Activated naive CD4-positive, alpha-beta T cell treated with anti-CD3 and anti-CD28 coated beads, Interleukin-2, amount 50 U/mL, for 24 hours (primary cell): ENCODE data around the gene DNMBP.
"Not testable (repeated sequence)": the region's sequence is repeated elsewhere in the genome, so short reads cannot be mapped to it uniquely, and the experiment has no call there.

Source experiments
- H3K27ac Mint-ChIP-seq: one replicate; pipeline ENCODE4 v1.8.0; 2021; ENCODE audit warnings: mild to moderate bottlenecking, mixed read lengths
- H3K27me3 Mint-ChIP-seq: one replicate; pipeline ENCODE4 v1.8.0; 2021; ENCODE audit warnings: mixed read lengths
- H3K36me3 Mint-ChIP-seq: one replicate; pipeline ENCODE4 v1.8.0; 2021; ENCODE audit warnings: mixed read lengths
- H3K4me1 Mint-ChIP-seq: one replicate; pipeline ENCODE4 v1.8.0; 2021; ENCODE audit warnings: mixed read lengths
- H3K4me3 Mint-ChIP-seq: one replicate; pipeline ENCODE4 v1.8.0; 2021; ENCODE audit warnings: mild to moderate bottlenecking, mixed read lengths
- H3K9me3 Mint-ChIP-seq: one replicate; pipeline ENCODE4 v1.8.0; 2021; ENCODE audit warnings: mixed read lengths

Gene DNMBP

DNA sequence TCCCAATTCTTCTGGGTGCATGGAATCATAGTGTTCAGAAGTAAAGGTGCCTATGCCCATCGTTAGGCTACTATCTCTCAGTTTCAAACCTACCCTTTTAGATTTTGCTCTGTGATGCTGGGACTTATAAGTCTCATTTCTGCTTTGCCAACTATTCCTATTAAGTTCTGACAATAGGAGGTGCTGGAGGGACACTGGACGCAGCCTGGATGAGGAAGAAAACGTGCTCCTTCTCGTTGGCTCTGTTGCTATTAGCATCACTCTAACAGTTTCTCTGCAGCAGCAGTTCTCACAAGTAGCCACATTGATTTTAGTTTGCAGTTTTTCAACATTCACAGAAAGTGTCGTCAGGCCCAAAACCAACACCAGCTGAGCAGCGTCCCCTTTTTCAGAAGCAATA lies 154.9 kb downstream of the DNMBP start:
- Mint-ChIP-seq H3K27ac (no peak overlapping the region), H3K27me3 (peaks cover 2% of the 10 kb centered on the region), H3K36me3 (peaks cover 11% of the 10 kb centered on the region), H3K9me3 (no peaks in the 10 kb centered on the region), H3K4me3 (no peak overlapping the region), H3K4me1 (no peaks in the 10 kb centered on the region)

DNA sequence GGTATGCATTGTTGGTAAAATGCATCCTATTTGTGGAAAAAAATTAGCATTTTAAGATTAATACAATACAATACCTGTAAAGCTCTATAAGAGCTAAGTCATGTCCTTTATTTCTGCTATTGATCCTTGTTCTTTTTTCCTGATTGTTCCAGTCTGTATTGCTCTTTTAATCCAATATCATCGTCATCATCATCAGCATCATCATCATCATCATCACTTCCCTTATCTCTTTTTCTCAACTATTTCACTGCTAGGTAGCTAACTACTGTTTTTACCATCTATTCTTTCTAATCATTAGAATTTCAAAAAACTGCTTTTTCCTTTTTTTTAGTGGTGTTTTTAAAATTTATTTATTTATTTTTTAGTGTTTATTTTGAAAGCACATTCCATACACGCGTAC lies 156.1 kb downstream of the DNMBP start:
- no peak overlapping the region for H3K4me3 Mint-ChIP-seq
- H3K9me3 Mint-ChIP-seq: no peaks in the 10 kb centered on the region
- no peak overlapping the region for H3K27ac Mint-ChIP-seq
- no peaks in the 10 kb centered on the region for H3K4me1 Mint-ChIP-seq
- peaks cover 11% of the 10 kb centered on the region for H3K36me3 Mint-ChIP-seq
- H3K27me3 Mint-ChIP-seq: peaks cover 2% of the 10 kb centered on the region

DNA sequence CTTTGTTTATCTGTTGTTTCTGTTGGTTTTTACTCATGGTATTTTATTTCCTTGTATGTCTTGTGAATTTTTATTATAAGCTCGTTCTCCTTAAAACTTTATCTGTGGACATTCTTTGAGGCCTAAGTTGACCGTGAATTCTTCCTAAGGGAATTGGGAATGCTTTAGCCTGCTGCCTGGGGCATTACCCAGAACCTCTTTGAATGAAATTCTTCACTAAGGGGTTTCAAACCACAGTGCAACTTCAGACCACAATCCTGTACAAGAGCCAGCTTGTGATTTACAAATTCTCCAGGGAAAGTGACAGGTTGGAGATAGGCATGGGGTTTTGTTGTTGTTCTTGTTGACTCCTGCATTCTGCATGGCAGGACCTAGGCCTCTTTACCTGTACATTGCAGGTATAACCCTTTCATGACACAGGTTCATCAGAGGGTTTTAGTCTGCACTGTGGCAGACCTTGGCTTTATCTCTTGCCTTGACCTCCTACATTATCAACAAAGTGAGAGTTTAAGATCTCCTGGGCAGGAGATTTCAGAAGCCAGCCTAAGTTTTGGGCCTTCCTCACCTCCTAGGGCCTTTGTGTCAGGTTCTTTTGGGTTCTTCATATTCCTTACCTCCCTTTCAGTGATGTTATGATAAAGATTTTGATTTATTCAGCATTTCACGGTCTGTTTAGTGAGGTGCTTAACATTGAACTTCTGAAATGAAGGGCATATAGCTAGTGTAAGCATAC lies 157.1 kb downstream of the DNMBP start:
- H3K36me3 Mint-ChIP-seq: peaks cover 11% of the 10 kb centered on the region
- H3K27me3 Mint-ChIP-seq: peaks cover under 1% of the 10 kb centered on the region
- no peak overlapping the region for H3K4me3 Mint-ChIP-seq
- no peaks in the 10 kb centered on the region for H3K9me3 Mint-ChIP-seq
- no peaks in the 10 kb centered on the region for H3K4me1 Mint-ChIP-seq
- H3K27ac Mint-ChIP-seq: no peak overlapping the region

DNA sequence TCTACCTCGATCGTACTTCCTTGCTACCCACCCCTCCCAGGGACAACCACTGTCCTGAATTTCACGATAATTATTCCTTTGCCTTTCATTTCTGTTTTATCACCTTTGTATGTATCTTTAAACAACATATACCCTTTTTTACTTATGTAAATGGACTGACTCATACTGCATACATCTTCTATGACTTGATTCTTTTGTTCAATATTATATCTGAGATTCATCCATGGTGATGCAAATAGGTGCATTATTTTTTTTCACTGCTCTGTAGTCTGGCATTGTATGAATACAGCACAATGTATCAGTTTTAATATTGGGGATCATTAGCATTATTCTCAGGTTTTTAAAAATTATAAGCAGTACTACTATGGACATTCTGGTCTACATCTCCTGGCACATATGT lies 157.9 kb downstream of the DNMBP start:
- Mint-ChIP-seq H3K36me3 (peaks cover 11% of the 10 kb centered on the region), H3K27ac (no peak overlapping the region), H3K4me1 (no peaks in the 10 kb centered on the region), H3K27me3 (no peaks in the 10 kb centered on the region), H3K9me3 (no peaks in the 10 kb centered on the region), H3K4me3 (no peak overlapping the region)

DNA sequence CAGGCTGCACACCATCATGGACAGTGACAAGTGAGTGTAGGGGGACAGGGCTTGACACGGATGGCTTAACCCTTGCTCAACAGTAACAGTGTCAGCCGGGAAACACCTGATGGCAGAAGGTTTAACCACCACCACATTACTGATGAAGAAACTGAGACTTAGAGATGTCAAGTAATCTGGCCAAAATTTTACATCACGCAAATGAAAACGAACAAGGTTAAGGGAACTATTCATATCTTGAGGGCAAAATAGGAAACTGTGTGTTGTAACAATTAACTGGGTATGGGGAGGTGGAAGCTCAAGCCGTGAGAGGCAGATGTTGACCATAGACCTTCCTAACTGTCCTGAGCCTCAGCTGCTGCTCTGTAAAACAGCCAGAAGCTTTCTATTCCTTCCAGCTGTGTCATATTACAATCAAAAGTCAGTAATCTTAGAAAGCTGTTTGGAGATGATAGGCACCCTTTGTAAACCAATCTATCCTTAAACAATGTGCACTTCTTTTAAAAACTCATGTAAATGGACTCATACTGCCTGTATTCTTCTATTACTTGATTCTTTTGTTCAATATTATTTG lies 158.9 kb downstream of the DNMBP start:
- no peak overlapping the region for H3K27ac Mint-ChIP-seq

DNA sequence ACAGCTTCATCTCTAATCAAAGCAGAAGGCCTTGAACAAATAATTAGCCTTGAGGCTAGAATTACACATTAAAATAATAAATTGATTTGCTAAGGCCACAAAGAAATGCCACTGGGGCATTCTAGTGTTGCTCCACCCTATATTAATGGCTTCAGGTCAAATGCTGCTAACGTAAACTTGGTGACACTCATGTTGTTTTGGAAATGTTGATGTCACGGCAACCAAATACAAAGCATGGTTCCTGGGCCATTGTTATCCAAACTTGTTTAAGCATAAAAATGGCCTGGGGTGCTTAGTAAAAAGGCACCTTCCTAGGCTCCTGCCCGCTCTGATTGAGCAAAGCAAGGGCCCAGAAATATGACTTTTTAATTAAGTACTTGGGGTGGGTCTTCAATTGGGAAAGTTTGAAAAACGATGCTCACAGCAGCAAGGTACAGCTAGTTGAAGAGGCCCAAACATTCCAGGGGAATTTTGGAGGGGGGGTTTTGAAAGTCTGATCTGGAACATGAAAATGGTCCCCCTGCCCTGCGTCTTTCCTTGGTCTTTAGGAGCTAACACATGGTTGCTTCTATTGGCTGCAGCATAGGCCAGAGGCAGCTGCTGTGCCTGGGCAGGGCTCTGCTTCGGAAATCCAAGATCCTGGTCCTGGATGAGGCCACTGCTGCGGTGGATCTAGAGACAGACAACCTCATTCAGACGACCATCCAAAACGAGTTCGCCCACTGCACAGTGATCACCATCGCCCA lies 159.6 kb downstream of the DNMBP start:
- peaks cover 8% of the 10 kb centered on the region for H3K4me1 Mint-ChIP-seq
- H3K27ac Mint-ChIP-seq: no peak overlapping the region
- H3K27me3 Mint-ChIP-seq: no peaks in the 10 kb centered on the region
- no peaks in the 10 kb centered on the region for H3K9me3 Mint-ChIP-seq
- H3K36me3 Mint-ChIP-seq: peaks cover 11% of the 10 kb centered on the region
- no peak overlapping the region for H3K4me3 Mint-ChIP-seq

More for the DNA sequence above, 158.9 kb downstream of the DNMBP start:
- Mint-ChIP-seq H3K27me3 (no peaks in the 10 kb centered on the region), H3K4me1 (peaks cover 6% of the 10 kb centered on the region), H3K9me3 (no peaks in the 10 kb centered on the region), H3K4me3 (no peak overlapping the region), H3K36me3 (peaks cover 11% of the 10 kb centered on the region)

DNA sequence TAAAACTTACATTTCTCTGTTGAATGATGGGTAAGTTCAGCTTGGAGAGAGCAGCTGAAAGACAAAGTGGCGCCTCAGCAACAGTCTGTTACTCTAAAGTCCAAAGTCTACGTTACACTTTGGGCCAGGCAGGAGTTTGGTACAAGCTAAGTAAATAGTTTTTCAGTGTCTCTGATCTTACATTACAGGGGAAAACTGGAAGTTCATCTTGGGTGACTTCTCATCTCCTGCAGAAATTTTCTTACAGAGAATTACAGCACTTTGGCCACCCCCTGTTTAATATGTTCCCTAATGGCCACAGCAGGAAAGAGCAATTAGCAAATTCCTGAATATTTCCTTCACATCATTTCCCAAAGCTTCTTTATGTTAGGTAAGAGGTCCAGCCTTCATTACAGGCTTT lies 160.2 kb downstream of the DNMBP start:
- H3K4me1 Mint-ChIP-seq: peaks cover 8% of the 10 kb centered on the region
- H3K9me3 Mint-ChIP-seq: no peaks in the 10 kb centered on the region
- no peak overlapping the region for H3K27ac Mint-ChIP-seq
- H3K36me3 Mint-ChIP-seq: peaks cover 10% of the 10 kb centered on the region
- no peak overlapping the region for H3K4me3 Mint-ChIP-seq
- no peaks in the 10 kb centered on the region for H3K27me3 Mint-ChIP-seq

DNA sequence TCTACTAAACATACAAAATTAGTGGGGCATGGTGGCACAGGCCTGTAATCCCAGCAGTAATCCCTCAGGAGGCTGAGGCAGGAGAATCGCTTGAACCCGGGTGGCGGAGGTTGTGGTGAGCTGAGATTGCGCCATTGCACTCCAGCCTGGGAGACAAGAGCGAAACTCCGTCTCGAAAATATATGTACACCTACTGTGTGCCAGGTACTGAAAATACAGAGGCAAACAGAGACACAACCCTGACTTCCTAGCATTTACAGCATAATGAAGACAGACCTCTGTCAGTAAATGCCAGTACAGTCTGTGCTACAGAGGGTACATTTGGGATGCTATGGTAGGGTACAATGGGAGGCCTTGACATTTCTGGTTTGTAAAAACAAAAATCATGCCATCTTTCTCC lies 160.7 kb downstream of the DNMBP start:
- Mint-ChIP-seq H3K4me1 (peaks cover 8% of the 10 kb centered on the region), H3K27me3 (no peaks in the 10 kb centered on the region), H3K4me3 (no peak overlapping the region), H3K36me3 (peaks cover 10% of the 10 kb centered on the region), H3K9me3 (no peaks in the 10 kb centered on the region), H3K27ac (no peak overlapping the region)

DNA sequence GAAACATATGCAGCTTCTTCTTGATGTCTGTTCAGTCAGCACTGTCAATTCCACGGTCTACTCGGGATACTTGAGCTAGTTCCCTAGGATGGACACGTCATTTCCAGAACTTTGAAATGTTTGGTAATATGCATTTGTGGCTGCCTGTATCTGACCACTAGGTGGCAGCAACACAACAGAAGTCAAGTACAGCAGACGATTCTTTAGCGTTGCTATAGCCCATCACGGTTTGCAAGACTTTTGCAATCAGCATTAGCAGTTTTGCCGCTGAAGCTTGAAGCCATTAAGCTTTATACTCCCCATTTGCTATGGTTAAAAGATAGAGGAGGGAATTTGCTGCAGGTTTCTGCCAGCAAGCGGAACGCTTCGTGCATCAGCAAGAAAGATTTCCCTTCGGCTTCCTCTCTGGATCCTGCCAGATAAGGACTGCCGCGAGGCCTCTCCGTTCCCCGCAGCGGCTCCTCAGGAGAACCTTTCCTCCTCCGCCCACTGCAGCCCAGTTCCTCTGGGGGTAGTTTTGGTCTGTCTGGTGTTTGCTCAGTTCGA lies 163.8 kb downstream of the DNMBP start:
- Mint-ChIP-seq H3K27ac (no peak overlapping the region), H3K36me3 (peaks cover 2% of the 10 kb centered on the region), H3K9me3 (no peaks in the 10 kb centered on the region), H3K4me3 (no peak overlapping the region), H3K4me1 (peaks cover 8% of the 10 kb centered on the region), H3K27me3 (no peaks in the 10 kb centered on the region)

DNA sequence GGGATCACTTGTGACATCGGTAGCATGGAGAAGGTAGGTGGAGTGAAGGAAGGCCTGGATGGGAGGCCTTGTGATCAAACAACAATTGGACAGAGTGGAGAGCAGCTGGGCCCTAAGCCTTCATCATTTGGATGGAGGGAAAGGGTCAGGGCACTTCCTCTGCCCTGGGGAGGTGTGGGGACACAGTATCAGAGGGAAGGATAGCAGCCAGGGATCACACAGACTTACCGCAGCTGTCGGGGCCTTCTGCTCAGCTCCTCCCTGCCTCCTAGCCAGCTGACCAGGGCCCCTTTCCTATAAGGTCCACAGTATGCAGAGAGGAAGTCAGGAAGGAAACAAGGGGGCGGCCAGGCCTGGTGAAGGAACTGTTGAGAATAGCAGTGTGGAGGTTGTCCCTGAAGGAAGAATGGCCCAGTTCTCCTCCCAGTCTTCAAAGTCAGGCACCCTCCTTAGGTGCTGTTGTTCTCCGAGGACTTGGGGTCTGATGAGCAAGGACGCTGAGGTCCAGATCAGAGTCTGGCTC lies 165.3 kb downstream of the DNMBP start:
- Mint-ChIP-seq H3K36me3 (no peaks in the 10 kb centered on the region), H3K27me3 (no peaks in the 10 kb centered on the region), H3K9me3 (no peaks in the 10 kb centered on the region), H3K4me3 (no peak overlapping the region), H3K4me1 (peaks cover 8% of the 10 kb centered on the region), H3K27ac (no peak overlapping the region)

DNA sequence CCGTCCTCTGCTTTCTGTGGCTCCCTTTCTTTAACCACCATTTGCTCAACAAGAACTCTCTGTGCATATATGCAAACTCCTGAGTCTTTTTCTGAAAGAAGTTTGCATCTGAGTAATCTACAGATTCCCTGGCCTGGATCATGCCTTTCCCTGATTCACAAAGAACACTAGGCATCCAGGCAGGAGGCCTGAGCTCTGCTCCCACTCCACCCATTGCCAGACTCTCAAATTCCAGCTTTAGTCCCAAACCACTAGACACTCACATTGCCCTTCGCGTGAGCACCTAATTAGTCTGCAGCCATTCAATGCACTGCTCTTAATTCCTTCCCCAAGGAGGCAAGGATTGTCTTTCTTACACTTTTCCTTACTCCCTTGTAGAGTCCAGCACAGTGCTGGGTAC lies 166.4 kb downstream of the DNMBP start:
- Mint-ChIP-seq H3K27ac (no peak overlapping the region), H3K9me3 (no peaks in the 10 kb centered on the region), H3K4me1 (peaks cover 8% of the 10 kb centered on the region), H3K36me3 (no peaks in the 10 kb centered on the region), H3K4me3 (no peak overlapping the region), H3K27me3 (no peaks in the 10 kb centered on the region)

DNA sequence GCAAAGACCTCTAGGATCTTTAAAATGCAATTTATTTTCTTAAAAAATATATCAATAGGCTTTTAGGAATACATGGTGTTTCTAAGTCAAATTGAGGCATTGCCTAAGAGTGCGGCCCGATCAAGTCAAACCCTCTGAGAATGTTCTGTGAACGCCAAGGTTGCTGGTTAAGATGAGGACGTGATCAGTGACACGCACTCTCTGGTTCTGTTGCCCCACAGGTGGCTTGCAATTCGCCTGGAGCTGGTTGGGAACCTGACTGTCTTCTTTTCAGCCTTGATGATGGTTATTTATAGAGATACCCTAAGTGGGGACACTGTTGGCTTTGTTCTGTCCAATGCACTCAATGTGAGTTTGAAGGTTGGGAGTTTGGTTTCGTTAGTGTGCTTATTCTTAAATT lies 168.0 kb downstream of the DNMBP start:
- no peaks in the 10 kb centered on the region for H3K36me3 Mint-ChIP-seq
- H3K4me1 Mint-ChIP-seq: peaks cover 8% of the 10 kb centered on the region
- H3K9me3 Mint-ChIP-seq: no peaks in the 10 kb centered on the region
- H3K27me3 Mint-ChIP-seq: no peaks in the 10 kb centered on the region
- H3K4me3 Mint-ChIP-seq: no peak overlapping the region
- H3K27ac Mint-ChIP-seq: no peak overlapping the region

DNA sequence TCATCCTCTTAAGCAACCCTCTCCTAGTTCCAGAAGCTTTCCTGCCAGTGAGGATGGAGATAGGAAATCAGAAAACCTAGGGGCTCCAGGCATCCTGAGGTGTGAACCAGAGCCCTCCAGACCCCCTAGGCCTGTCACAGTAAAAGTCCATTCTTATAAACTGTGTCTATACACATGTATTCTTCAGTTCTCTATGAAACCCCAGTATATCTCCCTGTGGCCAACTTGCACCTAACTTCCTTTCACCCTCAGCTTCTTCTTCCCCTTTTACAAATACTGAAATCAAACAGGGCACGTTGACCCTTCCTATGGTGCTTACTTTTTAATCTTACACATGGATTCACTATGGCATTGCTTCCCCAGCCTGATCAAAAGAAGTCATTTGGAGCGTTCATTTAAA lies 168.9 kb downstream of the DNMBP start:
- not testable (repeated sequence) for H3K27me3 Mint-ChIP-seq, H3K27ac Mint-ChIP-seq, H3K36me3 Mint-ChIP-seq, H3K4me1 Mint-ChIP-seq, H3K4me3 Mint-ChIP-seq, H3K9me3 Mint-ChIP-seq

DNA sequence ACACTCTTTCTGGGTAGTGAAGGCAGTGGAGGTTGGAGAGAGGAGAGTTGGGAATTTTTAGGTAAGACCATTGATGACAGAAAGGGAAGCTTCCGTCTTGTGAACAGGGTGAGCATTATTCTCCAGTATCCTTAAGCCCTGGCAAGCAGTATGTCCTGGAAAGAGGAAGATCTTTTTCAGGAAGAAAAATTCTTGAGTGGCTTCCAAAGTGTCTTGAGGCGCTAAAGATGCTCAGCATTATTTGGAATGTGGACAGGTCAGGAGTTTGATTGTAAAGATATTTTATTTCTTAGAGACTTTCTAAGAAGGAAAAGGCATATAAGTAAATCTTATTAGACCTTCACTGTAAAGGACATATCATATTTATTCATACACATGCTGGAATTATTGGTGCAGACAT lies 173.0 kb downstream of the DNMBP start:
- H3K27me3 Mint-ChIP-seq: no peaks in the 10 kb centered on the region
- no peak overlapping the region for H3K4me3 Mint-ChIP-seq
- no peak overlapping the region for H3K27ac Mint-ChIP-seq
- H3K9me3 Mint-ChIP-seq: no peaks in the 10 kb centered on the region
- H3K4me1 Mint-ChIP-seq: no peaks in the 10 kb centered on the region
- no peaks in the 10 kb centered on the region for H3K36me3 Mint-ChIP-seq

DNA sequence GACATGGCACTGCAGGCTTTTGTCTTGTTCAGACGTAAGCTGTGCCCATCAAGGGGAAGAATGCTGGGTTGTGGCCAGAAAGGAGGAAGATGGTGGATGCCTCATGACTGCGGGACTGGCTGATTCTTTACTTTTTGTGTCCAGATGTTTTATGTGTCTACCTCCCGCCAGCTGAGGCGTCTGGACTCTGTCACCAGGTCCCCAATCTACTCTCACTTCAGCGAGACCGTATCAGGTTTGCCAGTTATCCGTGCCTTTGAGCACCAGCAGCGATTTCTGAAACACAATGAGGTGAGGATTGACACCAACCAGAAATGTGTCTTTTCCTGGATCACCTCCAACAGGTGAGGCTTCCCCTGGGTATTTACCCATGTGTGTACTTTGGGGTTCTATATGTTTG lies 173.8 kb downstream of the DNMBP start:
- Mint-ChIP-seq H3K4me1 (no peaks in the 10 kb centered on the region), H3K27me3 (no peaks in the 10 kb centered on the region), H3K27ac (no peak overlapping the region), H3K9me3 (no peaks in the 10 kb centered on the region), H3K36me3 (no peaks in the 10 kb centered on the region), H3K4me3 (no peak overlapping the region)

DNA sequence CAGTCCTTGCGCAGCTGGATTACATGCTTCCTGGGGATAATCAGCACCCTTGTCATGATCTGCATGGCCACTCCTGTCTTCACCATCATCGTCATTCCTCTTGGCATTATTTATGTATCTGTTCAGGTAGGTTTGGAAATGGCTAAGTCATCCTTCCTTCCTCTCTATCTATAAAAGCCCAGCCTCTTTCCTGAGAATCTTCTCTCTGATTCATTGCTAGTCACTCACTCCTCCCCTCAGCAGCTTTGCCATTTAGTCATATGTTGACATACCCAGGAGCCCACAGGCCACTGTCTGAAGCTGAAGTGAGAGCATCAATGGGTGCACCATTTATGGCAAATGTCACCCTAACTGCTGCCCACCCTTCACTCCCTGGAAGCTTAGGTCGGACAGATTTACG lies 175.3 kb downstream of the DNMBP start:
- Mint-ChIP-seq H3K27ac (no peak overlapping the region), H3K4me1 (no peaks in the 10 kb centered on the region), H3K4me3 (no peak overlapping the region), H3K9me3 (no peaks in the 10 kb centered on the region), H3K27me3 (no peaks in the 10 kb centered on the region), H3K36me3 (peaks cover 3% of the 10 kb centered on the region)
